Astrocyte (in vitro differentiated cells and primary cell): Measurements from ENCODE around the gene DCAF15.

Experiments
- CTCF ChIP-seq: IDR thresholded peaks from 2 replicates; pipeline ENCODE4 v1.5.1; 2011; ENCODE audit warnings: low read depth, mild to moderate bottlenecking, inconsistent platforms, low read length, moderate library complexity; ENCODE audit not compliant: insufficient read depth
- EZH2 ChIP-seq: IDR thresholded peaks from 2 replicates; pipeline ENCODE4 v1.6.1; 2012; ENCODE audit warnings: mild to moderate bottlenecking, low read length, inconsistent platforms; ENCODE audit not compliant: insufficient read depth

- TF ChIP-seq CTCF, result no peak
- TF ChIP-seq EZH2, result no peak
Observed at GRCh38 chr19:13965926-13966683, 13.8 kb downstream of the DCAF15 start.
